Mucosa of rectum (tissue), 2 donors: ENCODE measurements around the gene CFAP45.
A peak's percentile ranks its signal among the peaks of the same experiment; 100 is the strongest.

Source experiments
- H3K27ac ChIP-seq, 2 donors: one replicate each; pipeline ENCODE4 v1.7.0; 2013; ENCODE audit warnings: inconsistent platforms in 2 of 2, low read depth in 2 of 2, low read length in 2 of 2
- H3K27me3 ChIP-seq, 2 donors: one replicate each; pipeline ENCODE4 v1.7.0; 2013; ENCODE audit warnings: low read length in 2 of 2; ENCODE audit not compliant: control insufficient read depth in 2 of 2, insufficient read depth in 2 of 2
- H3K36me3 ChIP-seq, 2 donors: one replicate each; pipeline ENCODE4 v1.7.0; 2013; ENCODE audit warnings: low read length in 2 of 2; ENCODE audit not compliant: control insufficient read depth in 2 of 2, insufficient read depth in 2 of 2
- H3K4me1 ChIP-seq, 2 donors: one replicate each; pipeline ENCODE4 v1.7.0; 2013; ENCODE audit warnings: low read length in 2 of 2, mild to moderate bottlenecking in 1 of 2; ENCODE audit not compliant: control insufficient read depth in 2 of 2, insufficient read depth in 2 of 2
- H3K4me3 ChIP-seq, 2 donors: one replicate each; pipeline ENCODE4 v1.7.0; 2013; ENCODE audit warnings: low read length in 2 of 2
- H3K9ac ChIP-seq, 2 donors: one replicate each; pipeline ENCODE4 v1.7.0; 2013; ENCODE audit warnings: low read length in 2 of 2, low read depth in 1 of 2, mild to moderate bottlenecking in 1 of 2
- H3K9me3 ChIP-seq, 2 donors: one replicate each; pipeline ENCODE4 v1.7.0; 2013; ENCODE audit warnings: low read length in 2 of 2; ENCODE audit not compliant: control insufficient read depth in 2 of 2
- donor health status: healthy.
- donor health status: Normal muscosa, but diverticular disease.

Gene CFAP45, protein sequence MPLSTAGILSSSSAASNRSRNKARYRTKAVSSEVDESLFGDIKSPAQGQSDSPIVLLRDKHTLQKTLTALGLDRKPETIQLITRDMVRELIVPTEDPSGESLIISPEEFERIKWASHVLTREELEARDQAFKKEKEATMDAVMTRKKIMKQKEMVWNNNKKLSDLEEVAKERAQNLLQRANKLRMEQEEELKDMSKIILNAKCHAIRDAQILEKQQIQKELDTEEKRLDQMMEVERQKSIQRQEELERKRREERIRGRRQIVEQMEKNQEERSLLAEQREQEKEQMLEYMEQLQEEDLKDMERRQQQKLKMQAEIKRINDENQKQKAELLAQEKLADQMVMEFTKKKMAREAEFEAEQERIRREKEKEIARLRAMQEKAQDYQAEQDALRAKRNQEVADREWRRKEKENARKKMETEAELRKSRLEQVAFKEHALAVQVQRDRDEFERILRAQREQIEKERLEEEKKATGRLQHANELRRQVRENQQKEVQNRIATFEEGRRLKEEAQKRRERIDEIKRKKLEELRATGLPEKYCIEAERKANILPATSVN

DNA sequence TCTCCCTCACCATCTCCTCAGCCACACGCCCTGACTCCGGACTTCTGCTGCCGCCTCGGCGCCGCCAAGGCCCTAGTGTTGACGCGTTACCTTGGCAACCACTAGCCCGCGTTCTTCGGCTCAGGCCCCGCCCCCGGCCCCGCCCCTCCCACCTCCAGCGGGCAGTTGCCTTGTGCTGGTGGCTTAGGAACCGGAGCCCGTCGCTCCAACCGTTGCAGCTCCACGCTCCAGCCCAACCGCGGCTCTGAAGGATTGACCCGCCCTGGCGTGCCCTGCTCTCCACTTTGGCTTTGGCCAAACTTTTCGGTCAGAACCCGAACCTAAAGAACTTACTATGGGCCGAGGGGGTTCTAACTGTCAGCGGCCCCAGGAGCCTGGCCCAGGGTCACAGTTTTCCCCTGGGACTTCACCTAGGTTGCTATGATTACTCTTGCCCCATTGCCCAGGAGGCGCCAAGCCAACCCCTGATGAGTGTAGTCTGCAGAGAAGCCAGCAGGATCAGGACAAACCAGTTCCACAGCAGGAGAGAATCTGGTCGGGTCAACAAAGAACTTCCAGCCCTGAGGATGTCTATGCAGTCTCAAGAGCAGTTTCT, at the start of gene CFAP45:
TSS of gene CFAP45 (minus strand) at position 80 of the 595 bp plus-strand sequence. CDS start at position 13, 67 bp downstream.
- no peaks in the 10 kb centered on the region for H3K36me3 ChIP-seq
- H3K4me3 ChIP-seq, result peak within 1 kb of the TSS in 1 of 2 donors; percentile 28
- H3K9me3 ChIP-seq, result no peaks in the 10 kb centered on the region
- peak within 1 kb of the TSS; percentile 69 to 73 for H3K27ac ChIP-seq
- H3K4me1 ChIP-seq, result peaks cover 10 to 12% of the 10 kb centered on the region in 2 donors
- peak within 1 kb of the TSS; percentile 22 to 27 for H3K9ac ChIP-seq
- H3K27me3 ChIP-seq, result no peaks in the 10 kb centered on the region

DNA sequence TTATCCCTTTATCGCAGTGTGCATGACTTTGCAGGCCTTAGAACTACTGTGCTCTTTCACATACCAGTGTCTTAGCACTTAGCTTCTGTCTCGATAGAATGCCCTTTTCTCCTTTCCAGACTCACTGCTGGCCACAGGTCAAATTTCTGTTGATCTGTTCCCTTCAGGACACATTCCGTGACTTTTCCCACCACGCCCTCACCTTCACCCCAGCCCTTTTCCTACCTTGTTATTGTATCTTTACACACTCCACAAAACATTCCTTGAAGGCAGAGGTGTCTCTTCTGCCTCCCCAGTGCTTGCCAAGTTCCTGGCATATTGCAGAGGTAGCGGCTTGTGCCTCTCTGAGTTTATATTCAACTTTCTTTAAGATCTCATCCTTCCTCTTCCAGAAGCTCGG, 49.2 kb upstream of the CFAP45 start:
- Histone ChIP-seq H3K4me3 (no peak overlapping the region), H3K9me3 (no peaks in the 10 kb centered on the region), H3K9ac (no peak overlapping the region), H3K4me1 (peaks cover 31 to 36% of the 10 kb centered on the region in 2 donors), H3K36me3 (no peaks in the 10 kb centered on the region), H3K27ac (peak overlapping the region; percentile 18 to 59), H3K27me3 (peaks cover 0 to 2% of the 10 kb centered on the region in 2 donors)

DNA sequence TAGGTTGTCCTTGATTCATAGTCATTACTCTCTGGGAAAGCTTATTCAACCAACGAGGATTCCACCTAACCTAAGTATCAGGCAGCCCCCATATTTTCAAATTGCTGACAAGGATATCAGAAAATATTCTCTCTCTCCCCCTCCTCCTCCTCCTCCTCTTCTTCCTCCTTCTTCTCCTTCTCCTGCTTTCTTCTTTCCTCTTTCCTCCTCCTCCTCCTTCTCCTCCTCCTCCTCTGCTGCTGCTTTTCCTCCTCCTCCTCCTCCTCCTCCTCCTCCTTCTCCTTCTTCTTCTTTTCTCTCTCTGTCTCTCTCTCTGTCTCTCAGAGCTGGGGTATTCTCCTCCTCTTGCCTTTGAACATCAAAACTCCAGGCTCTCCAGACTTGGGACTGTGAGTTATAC, 48.0 kb upstream of the CFAP45 start:
- no peaks in the 10 kb centered on the region for H3K9me3 ChIP-seq
- no peak overlapping the region for H3K4me3 ChIP-seq
- no peak overlapping the region for H3K9ac ChIP-seq
- H3K36me3 ChIP-seq, result no peaks in the 10 kb centered on the region
- H3K27ac ChIP-seq, result no peak overlapping the region
- H3K27me3 ChIP-seq, result peaks cover 0 to 4% of the 10 kb centered on the region in 2 donors
- peaks cover 31 to 38% of the 10 kb centered on the region in 2 donors for H3K4me1 ChIP-seq

DNA sequence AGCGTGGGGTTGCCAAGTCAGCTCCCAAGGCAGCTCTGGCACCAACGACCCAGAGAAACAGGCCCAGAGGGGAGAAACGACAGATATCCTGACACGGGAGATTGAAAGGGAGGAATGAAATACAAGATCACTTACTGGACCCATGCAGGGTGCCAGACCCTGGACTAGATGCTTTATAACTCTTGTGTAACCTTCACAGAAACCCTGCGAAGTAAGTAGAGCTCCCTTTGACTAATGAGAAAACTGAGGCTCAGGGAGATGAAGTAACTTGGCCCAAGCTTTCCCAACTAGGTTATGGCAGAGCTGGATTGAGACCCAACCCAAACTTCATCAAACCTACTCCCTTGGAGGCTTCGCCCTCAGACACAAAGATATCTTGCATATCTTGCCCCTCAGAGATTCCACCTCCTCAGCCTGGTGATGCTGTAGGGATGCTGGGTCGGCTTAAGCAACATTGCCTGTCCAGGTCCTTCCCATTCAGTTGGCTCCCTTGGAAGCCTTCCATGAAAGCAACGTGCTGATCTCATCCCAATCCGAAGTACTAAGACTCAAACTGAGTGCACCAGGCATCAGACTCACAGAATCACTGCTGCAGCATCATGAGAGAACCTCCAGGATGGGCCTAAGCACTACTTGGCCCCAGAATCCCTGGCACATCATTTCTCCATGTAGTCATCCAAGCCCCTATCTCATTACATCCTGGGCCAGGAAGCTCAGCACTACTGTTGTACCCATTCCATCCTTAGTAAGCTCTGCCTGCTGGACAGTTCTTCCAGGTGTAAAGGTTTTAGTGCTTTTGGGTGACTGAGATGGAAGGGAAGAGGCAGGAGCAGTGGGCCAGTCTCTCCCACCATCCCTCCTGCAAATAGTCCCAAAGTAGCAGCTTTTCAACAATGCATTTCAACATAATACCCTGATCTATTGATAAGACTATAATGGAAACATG, 46.5 kb upstream of the CFAP45 start:
- Histone ChIP-seq H3K9me3 (no peaks in the 10 kb centered on the region), H3K4me3 (peak overlapping the region; percentile 66 to 76), H3K36me3 (no peaks in the 10 kb centered on the region), H3K4me1 (peaks cover 33 to 39% of the 10 kb centered on the region in 2 donors), H3K9ac (peak overlapping the region in 1 of 2 donors; percentile 73), H3K27me3 (peaks cover 0 to 4% of the 10 kb centered on the region in 2 donors), H3K27ac (peak overlapping the region; percentile 59 to 72)

DNA sequence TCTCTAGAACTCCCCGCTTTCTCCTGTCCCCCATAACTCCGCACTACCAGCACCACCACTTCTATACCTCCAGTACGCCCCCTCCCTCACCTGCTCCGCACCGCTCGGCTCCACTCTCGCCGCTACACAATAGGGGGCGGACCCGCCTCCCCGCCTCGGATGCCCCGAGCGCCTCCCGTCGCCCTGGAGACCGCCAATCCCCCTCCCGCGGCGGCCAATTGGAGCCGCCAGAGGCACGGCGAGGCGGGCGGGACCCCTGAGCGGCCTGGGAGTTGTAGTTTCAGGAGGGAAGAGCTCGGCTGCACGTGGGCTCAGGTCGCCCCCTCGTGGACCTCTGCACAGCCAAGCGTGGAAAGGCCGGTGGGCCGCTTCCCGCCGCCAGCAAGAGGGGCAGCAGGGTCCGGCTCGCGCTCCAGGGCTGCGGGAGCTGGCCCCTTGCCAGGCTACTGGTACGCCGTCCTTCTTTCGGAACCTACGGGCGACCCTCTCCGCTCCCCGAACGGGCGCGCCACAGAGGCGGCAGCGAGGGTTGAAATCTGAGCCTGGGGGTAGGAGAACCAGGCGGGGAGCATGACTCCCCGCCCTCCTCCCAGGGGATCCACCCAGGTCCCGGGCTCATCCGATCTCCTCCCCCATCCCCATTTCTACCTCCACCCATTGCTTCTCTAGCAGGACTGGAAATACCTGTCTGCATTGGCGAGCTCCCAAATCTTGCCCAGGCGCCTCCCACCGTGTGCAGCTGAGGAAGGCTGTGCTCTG, 45.7 kb upstream of the CFAP45 start, which contains the start of gene IGSF9:
TSS of gene IGSF9 (minus strand) at position 131 of the 759 bp plus-strand sequence. CDS start 2,159 bp downstream, outside the sequence.
- H3K27me3 ChIP-seq, result peaks cover 0 to 4% of the 10 kb centered on the region in 2 donors
- H3K9ac ChIP-seq, result peak within 1 kb of the TSS; percentile 56 to 73
- H3K36me3 ChIP-seq, result no peaks in the 10 kb centered on the region
- peak within 1 kb of the TSS; percentile 67 to 72 for H3K27ac ChIP-seq
- H3K4me3 ChIP-seq, result peak within 1 kb of the TSS; percentile 66 to 76
- no peaks in the 10 kb centered on the region for H3K9me3 ChIP-seq
- peaks cover 33 to 39% of the 10 kb centered on the region in 2 donors for H3K4me1 ChIP-seq

DNA sequence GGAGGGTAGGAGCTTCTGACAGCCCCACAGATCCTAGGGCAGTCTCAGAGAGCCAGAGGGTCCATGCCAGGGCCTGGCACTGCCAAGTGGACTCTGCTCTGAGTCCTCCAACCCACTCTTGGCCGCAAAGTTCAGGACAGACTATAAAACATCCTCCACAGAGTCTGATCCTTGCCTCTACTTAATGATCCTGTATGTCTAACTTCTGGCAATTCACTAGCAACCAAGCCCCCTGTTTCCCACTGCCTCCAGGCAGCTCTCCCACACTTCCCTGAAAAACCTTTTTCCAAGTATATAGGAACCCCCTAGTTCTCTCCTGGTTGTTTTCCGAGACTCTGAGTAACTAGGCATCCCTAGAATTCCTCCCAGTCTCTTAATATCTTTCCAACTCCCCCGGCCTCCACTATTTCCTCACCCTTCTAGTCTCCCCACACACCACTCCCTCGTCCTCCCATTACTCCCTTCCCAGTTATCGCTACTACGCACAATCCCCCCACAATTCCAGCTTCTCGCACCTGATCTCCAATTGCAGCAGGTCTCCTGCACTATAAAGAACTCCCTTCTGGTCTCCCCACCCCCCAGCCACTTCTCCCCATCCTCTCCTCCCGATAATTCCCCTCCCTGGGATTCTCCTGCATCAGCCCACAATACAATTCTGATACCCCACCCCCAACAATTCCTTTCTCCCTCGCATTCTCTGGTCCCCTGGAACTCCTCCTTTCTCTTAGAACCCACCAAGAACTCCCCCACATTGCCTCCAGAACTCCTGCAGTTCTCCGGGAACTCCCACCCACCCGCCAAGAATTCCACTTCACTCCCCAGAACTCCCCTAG, 44.9 kb upstream of the CFAP45 start:
- Histone ChIP-seq H3K4me1 (peaks cover 39 to 43% of the 10 kb centered on the region in 2 donors), H3K27me3 (peaks cover 0 to 4% of the 10 kb centered on the region in 2 donors), H3K27ac (peak overlapping the region; percentile 67 to 72), H3K9me3 (no peaks in the 10 kb centered on the region), H3K36me3 (no peaks in the 10 kb centered on the region), H3K9ac (peak overlapping the region; percentile 56 to 73), H3K4me3 (peak overlapping the region; percentile 66 to 76)

DNA sequence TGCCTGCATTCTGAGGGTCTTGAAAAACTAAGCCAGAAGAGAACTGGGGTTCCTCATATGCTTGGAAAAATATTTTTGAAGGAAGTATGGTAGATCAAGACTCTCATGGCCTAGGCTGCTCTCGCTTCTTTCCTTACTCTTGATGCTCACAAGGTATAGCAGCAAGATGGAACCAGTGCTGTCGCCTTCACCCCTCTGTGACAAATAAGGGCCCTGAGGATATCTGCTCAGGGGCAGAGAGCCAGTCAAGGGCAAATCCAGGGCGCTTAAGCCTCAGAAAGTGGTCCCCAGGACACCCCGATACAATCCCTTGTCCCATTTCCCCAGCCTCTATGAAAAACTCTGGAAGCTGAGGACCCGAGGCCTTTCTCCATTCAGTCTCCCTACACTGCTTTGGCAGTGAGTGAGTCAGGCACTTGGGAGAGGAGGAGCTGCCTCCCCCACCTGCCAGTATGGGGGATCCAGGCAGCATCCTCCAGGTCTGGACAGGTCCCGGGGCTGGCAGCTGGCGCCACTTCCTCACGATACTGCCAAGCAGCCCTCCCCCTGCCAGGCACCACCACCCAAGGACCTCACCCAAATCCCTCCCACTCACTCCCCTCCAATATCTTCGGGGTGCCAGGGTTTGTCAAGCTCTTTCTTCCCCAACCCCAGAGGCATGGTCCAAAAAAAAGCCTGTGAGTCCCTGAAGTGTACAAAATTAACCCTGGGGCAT, 44.1 kb upstream of the CFAP45 start:
- peaks cover 35 to 43% of the 10 kb centered on the region in 2 donors for H3K4me1 ChIP-seq
- peak overlapping the region in 1 of 2 donors; percentile 2 for H3K9ac ChIP-seq
- peak overlapping the region; percentile 22 to 76 for H3K4me3 ChIP-seq
- H3K36me3 ChIP-seq, result no peaks in the 10 kb centered on the region
- peaks cover 0 to 4% of the 10 kb centered on the region in 2 donors for H3K27me3 ChIP-seq
- no peak overlapping the region for H3K27ac ChIP-seq
- no peaks in the 10 kb centered on the region for H3K9me3 ChIP-seq

DNA sequence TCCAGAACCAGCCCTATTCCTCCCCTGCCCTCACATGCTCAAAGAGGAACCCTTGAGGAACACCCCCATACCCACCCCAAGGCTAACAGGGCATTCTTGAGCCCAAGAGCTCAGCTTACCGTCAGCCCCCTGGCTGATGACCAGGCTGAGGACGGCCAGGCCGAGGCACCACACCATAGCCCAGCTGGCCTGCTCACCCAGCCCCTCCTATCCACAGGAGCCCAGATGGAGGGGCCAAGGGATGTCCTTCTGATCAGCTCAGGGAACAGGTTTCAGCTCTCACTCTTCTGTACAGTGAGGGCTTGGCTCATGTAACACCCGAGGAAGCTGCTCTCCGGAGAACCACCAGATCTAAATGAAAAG, 43.3 kb upstream of the CFAP45 start:
- Histone ChIP-seq H3K27ac (no peak overlapping the region), H3K9ac (no peak overlapping the region), H3K36me3 (no peaks in the 10 kb centered on the region), H3K4me3 (no peak overlapping the region), H3K9me3 (no peaks in the 10 kb centered on the region), H3K4me1 (peaks cover 39 to 43% of the 10 kb centered on the region in 2 donors), H3K27me3 (peaks cover 0 to 4% of the 10 kb centered on the region in 2 donors)
